Measurements from ENCODE around the gene FAM9C. TPM values are rescaled to one million over a fixed set of nuclear protein-coding genes. Genes with fewer than 3 reads are reported as not detected.

The FAM9C gene
- total RNA-seq, 4 donors from 2014 or later, result not detected

GRCh38 chrX:12986886-12987285 is 57.5 kb downstream of the FAM9C start:
- DNase-seq (ENCODE audit: extremely low spot score), result no peak
- H3K4me3 ChIP-seq, result no peak overlapping the region
- 72% methylated on average over 2 of the region's 2 CpGs for WGBS
- intact Hi-C loops (cut with DNase I), result no loop called here
- TF ChIP-seq CTCF (IDR thresholded peaks at IDR 0.05) (no peak), EP300 (IDR thresholded peaks at IDR 0.05) (no peak)
- no peak overlapping the region for H3K27ac ChIP-seq (replicated peaks in 1 of 4)
- H3K4me1 ChIP-seq, result peaks cover 7 to 32% (median 16%) of the 10 kb centered on the region in 4 donors
- H3K36me3 ChIP-seq, result no peaks in the 10 kb centered on the region
- no peaks in the 10 kb centered on the region for H3K9me3 ChIP-seq
- H3K27me3 ChIP-seq, result no peaks in the 10 kb centered on the region

GRCh38 chrX:12986164-12986779 is 58.1 kb downstream of the FAM9C start:
- H3K27me3 ChIP-seq, result no peaks in the 10 kb centered on the region
- intact Hi-C loops (cut with DNase I), result no loop called here
- TF ChIP-seq EP300 (IDR thresholded peaks at IDR 0.05) (no peak), CTCF (IDR thresholded peaks at IDR 0.05) (no peak)

More at GRCh38 chrX:12986164-12986779, 58.1 kb downstream of the FAM9C start:
- H3K36me3 ChIP-seq, result no peaks in the 10 kb centered on the region
- H3K27ac ChIP-seq (replicated peaks in 1 of 4), result no peak overlapping the region
- no peak for DNase-seq (ENCODE audit: extremely low spot score)
- no peaks in the 10 kb centered on the region for H3K9me3 ChIP-seq
- H3K4me1 ChIP-seq, result peaks cover 7 to 32% (median 16%) of the 10 kb centered on the region in 4 donors
- 78% methylated on average over 4 of the region's 4 CpGs for WGBS
- no peak overlapping the region for H3K4me3 ChIP-seq

Other genes with a start within 250 kb of the FAM9C start
- gene TLR7, start 177.5 kb downstream of the FAM9C start, total RNA-seq, result 1 to 10 TPM in 1 of 4 donors, under 1 TPM in 3; 0.23 to 1.2 (median 0.62) TPM
- gene TLR8, start 138.0 kb downstream of the FAM9C start, total RNA-seq, result 1 to 10 TPM in 3 of 4 donors, under 1 TPM in 1; 0.34 to 4.3 (median 1.8) TPM
- gene TMSB4X, start 69.5 kb downstream of the FAM9C start, total RNA-seq, result 1,000 to 10,000 TPM; 3,072 to 3,725 (median 3,326) TPM

Measured in esophagus muscularis mucosa (tissue), 4 donors.